Type B pancreatic cell (in vitro differentiated cells): ENCODE measurements around the gene PLCD3. TPM values are rescaled to one million over a fixed set of nuclear protein-coding genes. Genes with fewer than 3 reads are reported as not detected.

Experiments
- DNase-seq: peaks from one replicate; pipeline ENCODE4 v3.0.0; 2021; ENCODE audit warnings: mixed read lengths; ENCODE audit not compliant: unreplicated experiment; ENCODE audit errors: extremely low spot score
- H3K27ac Mint-ChIP-seq: 2 replicates; pipeline ENCODE4 v1.8.0; 2021; ENCODE audit warnings: mild to moderate bottlenecking, mixed read lengths
- H3K27me3 Mint-ChIP-seq: 2 replicates; pipeline ENCODE4 v1.8.0; 2021; ENCODE audit warnings: mixed read lengths
- H3K36me3 Mint-ChIP-seq: 2 replicates; pipeline ENCODE4 v1.8.0; 2021; ENCODE audit warnings: mixed read lengths
- H3K4me1 Mint-ChIP-seq: one replicate; pipeline ENCODE4 v1.8.0; 2021; ENCODE audit warnings: mixed read lengths; ENCODE audit not compliant: unreplicated experiment
- H3K4me3 Mint-ChIP-seq: 2 replicates; pipeline ENCODE4 v1.8.0; 2021; ENCODE audit warnings: mild to moderate bottlenecking, mixed read lengths
- H3K9me3 Mint-ChIP-seq: 2 replicates; pipeline ENCODE4 v1.8.0; 2021; ENCODE audit warnings: mixed read lengths
- CTCF ChIP-seq: fragments of 200-600 bp; sonication (generic); conservative IDR thresholded peaks from 2 replicates; pipeline ENCODE4 v1.5.0; 2021; ENCODE audit warnings: antibody characterized with exemption, mild to moderate bottlenecking
- total RNA-seq: library from RNA; stranded (reverse); gene quantifications from 2 replicates; pipeline ENCODE4 v1.2.1, GENCODE V29; 2021; ENCODE audit warnings: low replicate concordance

Gene PLCD3
- total RNA-seq, 1 donor from 2014 or later, result 45.8 TPM

DNA sequence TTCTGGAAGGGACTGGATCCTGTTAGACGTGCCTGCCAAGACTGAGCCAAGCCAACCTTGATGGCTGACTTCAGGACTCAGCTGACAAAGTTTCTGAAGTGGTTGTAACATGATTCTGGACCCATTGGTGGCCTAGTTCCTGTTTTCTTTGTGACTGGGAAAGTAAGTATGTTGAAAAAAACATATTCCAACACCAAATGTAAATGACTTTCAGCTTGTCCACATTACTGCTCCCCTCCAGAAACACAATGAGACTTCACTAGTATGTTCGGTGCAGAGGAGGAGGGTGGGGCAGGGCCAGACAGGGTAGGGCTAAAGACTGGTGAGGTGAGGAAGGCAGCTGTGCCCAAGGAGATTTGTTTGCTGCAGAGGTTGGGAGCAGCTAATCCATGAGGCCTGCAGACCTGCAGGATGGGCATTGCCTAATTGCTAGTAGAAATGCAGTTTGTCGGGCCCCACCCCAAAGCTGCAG, 44.8 kb downstream of the PLCD3 start:
- no peak for TF ChIP-seq CTCF
- no peak overlapping the region for H3K27ac Mint-ChIP-seq
- no peak overlapping the region for H3K4me3 Mint-ChIP-seq
- peaks cover 17% of the 10 kb centered on the region for H3K36me3 Mint-ChIP-seq
- H3K4me1 Mint-ChIP-seq, result no peaks in the 10 kb centered on the region
- no peaks in the 10 kb centered on the region for H3K27me3 Mint-ChIP-seq
- H3K9me3 Mint-ChIP-seq, result no peaks in the 10 kb centered on the region
- DNase-seq, result no peak

GRCh38 chr17:45086865-45087503, 45.3 kb downstream of the PLCD3 start:
- H3K36me3 Mint-ChIP-seq, result peaks cover 14% of the 10 kb centered on the region
- no peak for TF ChIP-seq CTCF
- H3K9me3 Mint-ChIP-seq, result no peaks in the 10 kb centered on the region
- no peak overlapping the region for H3K4me3 Mint-ChIP-seq
- H3K27ac Mint-ChIP-seq, result no peak overlapping the region
- DNase-seq, result no peak
- H3K4me1 Mint-ChIP-seq, result no peaks in the 10 kb centered on the region
- H3K27me3 Mint-ChIP-seq, result no peaks in the 10 kb centered on the region

GRCh38 chr17:45086391-45086790, 45.9 kb downstream of the PLCD3 start:
- Mint-ChIP-seq H3K27me3 (no peaks in the 10 kb centered on the region), H3K36me3 (peaks cover 12% of the 10 kb centered on the region), H3K9me3 (no peaks in the 10 kb centered on the region), H3K4me3 (no peak overlapping the region), H3K4me1 (no peaks in the 10 kb centered on the region), H3K27ac (no peak overlapping the region)
- no peak for DNase-seq
- TF ChIP-seq CTCF, result no peak

GRCh38 chr17:45081047-45081703, 51.1 kb downstream of the PLCD3 start:
- no peak for TF ChIP-seq CTCF
- no peak overlapping the region for H3K27ac Mint-ChIP-seq
- no peaks in the 10 kb centered on the region for H3K9me3 Mint-ChIP-seq
- peaks cover 6% of the 10 kb centered on the region for H3K36me3 Mint-ChIP-seq
- H3K27me3 Mint-ChIP-seq, result no peaks in the 10 kb centered on the region
- H3K4me3 Mint-ChIP-seq, result no peak overlapping the region
- DNase-seq, result no peak
- H3K4me1 Mint-ChIP-seq, result no peaks in the 10 kb centered on the region

DNA sequence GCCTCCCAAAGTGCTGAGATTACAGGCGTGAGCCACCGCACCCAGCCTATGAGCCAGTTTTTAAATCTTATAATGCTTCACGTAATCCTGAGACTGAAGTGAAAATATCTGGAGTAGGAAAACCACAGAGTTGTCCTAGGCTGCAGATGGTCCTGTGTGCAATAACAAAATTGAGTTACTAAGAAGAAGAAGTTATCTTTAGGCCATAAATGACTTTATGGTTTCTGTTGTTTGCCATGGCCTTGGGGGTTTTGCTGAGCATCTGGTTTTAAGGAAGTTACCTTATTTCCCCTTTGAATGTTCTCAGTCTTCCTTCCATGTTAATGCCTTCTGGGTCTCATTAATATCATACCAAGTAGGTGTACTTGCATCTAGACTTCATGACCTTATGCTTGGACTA, 54.7 kb downstream of the PLCD3 start:
- Mint-ChIP-seq H3K9me3 (no peaks in the 10 kb centered on the region), H3K4me3 (no peak overlapping the region), H3K27me3 (no peaks in the 10 kb centered on the region), H3K27ac (no peak overlapping the region), H3K36me3 (peaks cover 16% of the 10 kb centered on the region), H3K4me1 (no peaks in the 10 kb centered on the region)
- no peak for DNase-seq
- TF ChIP-seq CTCF, result no peak
